Neural cell (in vitro differentiated cells): ENCODE data around the gene PJA1.

ENCODE experiments used
- CTCF ChIP-seq: fragments of 450-650 bp; IDR thresholded peaks from 2 replicates; pipeline ENCODE4 v1.5.1; 2014; ENCODE audit warnings: antibody characterized with exemption, mild to moderate bottlenecking, moderate library complexity; ENCODE audit not compliant: poor library complexity, severe bottlenecking
- RAD21 ChIP-seq: fragments of 450-650 bp; conservative IDR thresholded peaks from 2 replicates; pipeline ENCODE4 v1.6.1; 2014; ENCODE audit warnings: antibody characterized with exemption, mild to moderate bottlenecking, moderate library complexity

- no peak for TF ChIP-seq RAD21
- no peak for TF ChIP-seq CTCF
Observed at GRCh38 chrX:69146739-69147138, 18.5 kb downstream of the PJA1 start.
